WTC11 (cell line): ENCODE measurements around the gene TWIST2. TPM values are rescaled to one million over a fixed set of nuclear protein-coding genes. Genes with fewer than 3 reads are reported as not detected.

Source experiments
- ATAC-seq: fragments of 200-7000 bp; cut with Tn5 transposase; 2 replicates; pipeline ENCODE4 v1.10.0; 2021; ENCODE audit warnings: mild to moderate bottlenecking, moderate library complexity
- CTCF ChIA-PET: fragments of 300-600 bp; sonication (Branson Sonifier 250); formaldehyde crosslinking; loops from one replicate; lab custom pipeline; 2021; ENCODE audit warnings: antibody characterized with exemption; lab: Charles Lee
- POLR2A ChIA-PET: fragments of 350-600 bp; sonication (Branson Sonifier 250); formaldehyde crosslinking; loops from one replicate; lab custom pipeline; 2021; ENCODE audit warnings: antibody characterized with exemption; lab: Charles Lee
- DNase-seq: peaks from one replicate; pipeline ENCODE4 v3.0.0; 2021; ENCODE audit warnings: low spot score
- H3K27ac Mint-ChIP-seq: 2 replicates; pipeline ENCODE4 v1.8.0; 2021; ENCODE audit warnings: mixed read lengths
- H3K27me3 Mint-ChIP-seq: 2 replicates; pipeline ENCODE4 v1.8.0; 2021; ENCODE audit warnings: low read depth, mild to moderate bottlenecking, moderate library complexity, mixed read lengths
- H3K36me3 Mint-ChIP-seq: 2 replicates; pipeline ENCODE4 v1.8.0; 2021; ENCODE audit warnings: mixed read lengths
- H3K4me1 Mint-ChIP-seq: 2 replicates; pipeline ENCODE4 v1.8.0; 2022; ENCODE audit warnings: mixed read lengths
- H3K4me3 Mint-ChIP-seq: 2 replicates; pipeline ENCODE4 v1.8.0; 2021; ENCODE audit warnings: mild to moderate bottlenecking, moderate library complexity, mixed read lengths
- H3K9me3 Mint-ChIP-seq: 2 replicates; pipeline ENCODE4 v1.8.0; 2021; ENCODE audit warnings: mixed read lengths
- AR ChIP-seq: fragments of 250-450 bp; sonication (Bioruptor Pico); IDR thresholded peaks from 2 replicates; pipeline ENCODE4 v1.9.0; 2021; ENCODE audit warnings: mild to moderate bottlenecking
- CREM ChIP-seq: sonication (generic); formaldehyde crosslinking; IDR thresholded peaks from 2 replicates; pipeline ENCODE4 v1.8.1; 2022; ENCODE audit warnings: mild to moderate bottlenecking, missing genetic modification reagents, moderate library complexity
- E2F1 ChIP-seq: sonication (generic); formaldehyde crosslinking; IDR thresholded peaks from 2 replicates; pipeline ENCODE4 v1.8.0; 2022; ENCODE audit warnings: mild to moderate bottlenecking, missing genetic modification reagents
- ERG ChIP-seq: fragments of 250-450 bp; sonication (Bioruptor Pico); IDR thresholded peaks from 2 replicates; pipeline ENCODE4 v1.8.0; 2021; ENCODE audit warnings: mild to moderate bottlenecking
- FOXP4 ChIP-seq: sonication (generic); formaldehyde crosslinking; IDR thresholded peaks from 2 replicates; pipeline ENCODE4 v1.8.0; 2022; ENCODE audit warnings: mild to moderate bottlenecking, missing genetic modification reagents
- GABPB1 ChIP-seq: sonication (generic); formaldehyde crosslinking; IDR thresholded peaks from 2 replicates; pipeline ENCODE4 v1.8.1; 2023; ENCODE audit warnings: mild to moderate bottlenecking, missing genetic modification reagents
- GRHL2 ChIP-seq: fragments of 250-450 bp; sonication (Bioruptor Pico); IDR thresholded peaks from 2 replicates; pipeline ENCODE4 v1.8.0; 2022; ENCODE audit warnings: mild to moderate bottlenecking, moderate library complexity; ENCODE audit not compliant: insufficient replicate concordance, severe bottlenecking
- JUN ChIP-seq: sonication (generic); formaldehyde crosslinking; IDR thresholded peaks from 2 replicates; pipeline ENCODE4 v1.8.0; 2023; ENCODE audit warnings: mild to moderate bottlenecking, missing genetic modification reagents
- SMAD4 ChIP-seq: sonication (generic); formaldehyde crosslinking; IDR thresholded peaks from 2 replicates; pipeline ENCODE4 v1.8.0; 2022; ENCODE audit warnings: mild to moderate bottlenecking, missing genetic modification reagents
- TEAD4 ChIP-seq: sonication (generic); formaldehyde crosslinking; IDR thresholded peaks from 2 replicates; pipeline ENCODE4 v1.8.0; 2022; ENCODE audit warnings: mild to moderate bottlenecking, missing genetic modification reagents
- ZBTB43 ChIP-seq: sonication (generic); formaldehyde crosslinking; IDR thresholded peaks from 2 replicates; pipeline ENCODE4 v1.8.1; 2023; ENCODE audit warnings: mild to moderate bottlenecking, missing genetic modification reagents
- ZNF121 ChIP-seq: sonication (generic); formaldehyde crosslinking; IDR thresholded peaks from 2 replicates; pipeline ENCODE4 v1.8.0; 2023; ENCODE audit warnings: missing genetic modification reagents
- ZNF138 ChIP-seq: sonication (generic); formaldehyde crosslinking; conservative IDR thresholded peaks from 2 replicates; pipeline ENCODE4 v1.8.1; 2022; ENCODE audit warnings: mild to moderate bottlenecking, moderate library complexity, missing genetic modification reagents
- ZNF281 ChIP-seq: sonication (generic); formaldehyde crosslinking; IDR thresholded peaks from 2 replicates; pipeline ENCODE4 v1.8.0; 2023; ENCODE audit warnings: mild to moderate bottlenecking, missing genetic modification reagents
- ZNF317 ChIP-seq: sonication (generic); formaldehyde crosslinking; IDR thresholded peaks from 2 replicates; pipeline ENCODE4 v1.8.1; 2023; ENCODE audit warnings: low read depth, mild to moderate bottlenecking, moderate library complexity, missing genetic modification reagents, borderline replicate concordance
- ZNF423 ChIP-seq: fragments of 250-450 bp; sonication (Bioruptor Pico); IDR thresholded peaks from 2 replicates; pipeline ENCODE4 v2.1.2; 2022; ENCODE audit warnings: mild to moderate bottlenecking, moderate library complexity
- total RNA-seq: library from RNA; stranded (reverse); gene quantifications from 3 replicates; pipeline ENCODE4 v1.2.3, GENCODE V29; 2021

TWIST2 gene
- total RNA-seq, 1 experiment from 2014 or later, result 5.7 TPM

- CTCF ChIA-PET, result interaction anchor here (1.0 kb wide), 1 partner anchor 16 kb away, joined by 4 read pairs; no protein-coding TSS in a partner anchor
- peaks cover 7% of the 10 kb centered on the region for H3K9me3 Mint-ChIP-seq
- H3K36me3 Mint-ChIP-seq, result peaks cover 6% of the 10 kb centered on the region; the same call in 1 of the 2 replicates
- H3K4me3 Mint-ChIP-seq, result no peak overlapping the region
- H3K27me3 Mint-ChIP-seq, result no peaks in the 10 kb centered on the region
- no peak for ATAC-seq
- H3K27ac Mint-ChIP-seq, result peak overlapping the region; percentile 79; the same call in 1 of the 2 replicates
- POLR2A ChIA-PET, result no interaction called here
- no peak for DNase-seq
- TF ChIP-seq AR (CRISPR knock-in tag) (no peak), GABPB1 (no peak), JUN (CRISPR knock-in tag) (no peak), E2F1 (CRISPR knock-in tag) (no peak), CREM (CRISPR knock-in tag) (no peak), FOXP4 (CRISPR knock-in tag) (no peak), ZNF281 (CRISPR knock-in tag) (no peak)
- peaks cover 2% of the 10 kb centered on the region; the same call in 1 of the 2 replicates for H3K4me1 Mint-ChIP-seq
Observed at GRCh38 chr2:238890618-238891456, 43.0 kb downstream of the TWIST2 start.

GRCh38 chr2:238891457-238892203, 43.7 kb downstream of the TWIST2 start:
- peaks cover 7% of the 10 kb centered on the region for H3K9me3 Mint-ChIP-seq
- no peaks in the 10 kb centered on the region for H3K27me3 Mint-ChIP-seq
- H3K4me3 Mint-ChIP-seq, result no peak overlapping the region
- H3K36me3 Mint-ChIP-seq, result peaks cover 6% of the 10 kb centered on the region; the same call in 1 of the 2 replicates
- ATAC-seq (no peak), DNase-seq (no peak)
- H3K4me1 Mint-ChIP-seq, result peaks cover 2% of the 10 kb centered on the region; the same call in 1 of the 2 replicates
- ChIA-PET POLR2A (no interaction called here), CTCF (interaction anchor here (1.0 kb wide), 1 partner anchor 16 kb away, joined by 4 read pairs; no protein-coding TSS in a partner anchor)
- H3K27ac Mint-ChIP-seq, result no peak overlapping the region
- no peak for TF ChIP-seq ZNF317
- no peak for TF ChIP-seq SMAD4 (CRISPR knock-in tag)
- TF ChIP-seq ZBTB43 (CRISPR knock-in tag), result no peak
- TF ChIP-seq GRHL2 (CRISPR knock-in tag), result no peak
- TF ChIP-seq ZNF281 (CRISPR knock-in tag), result no peak
- TF ChIP-seq ZNF138 (CRISPR knock-in tag), result no peak
- TF ChIP-seq ZNF121 (CRISPR knock-in tag), result no peak
- TF ChIP-seq TEAD4 (CRISPR knock-in tag), result no peak
- no peak for TF ChIP-seq ERG (CRISPR knock-in tag)
- TF ChIP-seq ZNF423 (CRISPR knock-in tag), result no peak
